ENCODE measurements around the gene PSMB8. TPM values are rescaled to one million over a fixed set of nuclear protein-coding genes. Genes with fewer than 3 reads are reported as not detected.

Gene PSMB8
- total and polyA plus RNA-seq, 2 of the 4 experiments (the other 2 are of a cell fraction), result 31.6 to 33.3 TPM

- TF ChIP-seq FOS (IDR thresholded peaks at IDR 0.05; ENCODE audit: low read depth, low read length), result no peak
Observed at GRCh38 chr6:32867554-32868256, 23.9 kb upstream of the PSMB8 start (continued).

- Histone ChIP-seq H4K8ac (ENCODE audit: low read depth in 2 of 2, low read length in 2 of 2) (no peak overlapping the region), H3K36me3 (ENCODE audit: control insufficient read depth, insufficient read depth, low read length) (no peaks in the 10 kb centered on the region), H4K91ac (ENCODE audit: insufficient read depth, low read depth, low read length) (no peak overlapping the region), H3K9me3 (ENCODE audit: control insufficient read depth, insufficient read depth, low read length) (no peaks in the 10 kb centered on the region), H3K27me3 (ENCODE audit: control insufficient read depth, insufficient read depth, low read length) (peaks cover 19% of the 10 kb centered on the region), H3K79me1 (ENCODE audit: low read depth in 1 of 2, low read length in 2 of 2) (no peaks in the 10 kb centered on the region), H3K56ac (ENCODE audit: extremely low read depth, insufficient read depth, low read length) (no peak overlapping the region), H3K18ac (ENCODE audit: low read depth, low read length) (no peak overlapping the region), H3K9ac (ENCODE audit: low read depth, low read length) (no peak overlapping the region), H3K4me2 (ENCODE audit: low read depth, low read length) (no peak overlapping the region), H2AK5ac (ENCODE audit: low read depth, low read length) (no peak overlapping the region), H4K5ac (ENCODE audit: low read depth, low read length) (no peak overlapping the region), H2AFZ (replicated peaks; ENCODE audit: low read length, poor library complexity) (no peak overlapping the region), H2BK15ac (ENCODE audit: low read depth, low read length) (no peak overlapping the region), H2BK20ac (ENCODE audit: low read depth, low read length) (no peak overlapping the region), H3K27ac (ENCODE audit: insufficient read depth, low read length) (no peak overlapping the region), H3K4me3 (ENCODE audit: insufficient read depth, low read depth, low read length) (no peak overlapping the region), H2BK5ac (ENCODE audit: low read depth, low read length, poor library complexity, severe bottlenecking) (no peak overlapping the region), H3K9me1 (ENCODE audit: insufficient read depth, low read length) (no peaks in the 10 kb centered on the region), H3K14ac (replicated peaks; ENCODE audit: low read depth, low read length) (no peak overlapping the region), H4K20me1 (ENCODE audit: insufficient read depth, low read length) (no peaks in the 10 kb centered on the region), H3K23ac (ENCODE audit: low read depth, low read length) (no peak overlapping the region), H3K4me1 (ENCODE audit: control insufficient read depth, insufficient read depth, low read length) (no peaks in the 10 kb centered on the region), H3K4ac (ENCODE audit: low read depth, low read length) (no peak overlapping the region), H2BK120ac (ENCODE audit: low read depth, low read length) (no peak overlapping the region), H2AK9ac (replicated peaks; ENCODE audit: low read depth, low read length, poor library complexity) (no peak overlapping the region)
- BruUV-seq (replicated peaks), result no TSS peak
- WGBS, 2 experiments (ENCODE audit: extremely low coverage in 2 of 2, insufficient read length in 1 of 2), result no CpG with 5 or more reads among the region's 3 CpGs
- TF ChIP-seq CEBPB (IDR thresholded peaks at IDR 0.05; ENCODE audit: low read depth, low read length) (no peak), NFE2L2 (IDR thresholded peaks at IDR 0.05; ENCODE audit: low read depth, low read length) (no peak), RAD21 (IDR thresholded peaks at IDR 0.05; ENCODE audit: low read length) (no peak)
- DNase-seq, result no peak
- in situ Hi-C loops (cut with MboI; ENCODE audit: low sequenced_read_pairs), result no loop called here
- no peak for ATAC-seq (ENCODE audit: low read depth)
- dilution Hi-C loops (cut with HindIII; ENCODE audit: low sequenced_read_pairs, unreplicated experiment), result no loop called here
- ChIA-PET CTCF (interaction anchor here (1.7 to 3.0 kb wide), 3 partner anchors 13 to 28 kb away, joined by 8 to 38 read pairs (median 15); partner anchors contain the start of genes PSMB9, TAP1 and TAP2), POLR2A (ENCODE audit: unreplicated experiment) (interaction anchor here (1.6 kb wide), 1 partner anchor 28 kb away, joined by 5 read pairs; the partner anchor contains the start of gene TAP2)
- intact Hi-C loops (cut with micrococcal nuclease), result loop anchor here (5.0 to 10.0 kb wide), 3 partner anchors 162 to 435 kb away; partner anchors contain the start of gene HLA-DQB1
Observed at GRCh38 chr6:32867022-32867477, 23.2 kb upstream of the PSMB8 start.

Data from IMR-90 (cell line).